NCI-H510A (cell line): ENCODE measurements around the gene LETM1.
"Not testable (repeated sequence)": the region's sequence is repeated elsewhere in the genome, so short reads cannot be mapped to it uniquely, and the experiment has no call there.

ENCODE experiments used
- DNase-seq: peaks from one replicate; lab custom pipeline; 2025; lab: John Stamatoyannopoulos, UW

Gene LETM1

DNA sequence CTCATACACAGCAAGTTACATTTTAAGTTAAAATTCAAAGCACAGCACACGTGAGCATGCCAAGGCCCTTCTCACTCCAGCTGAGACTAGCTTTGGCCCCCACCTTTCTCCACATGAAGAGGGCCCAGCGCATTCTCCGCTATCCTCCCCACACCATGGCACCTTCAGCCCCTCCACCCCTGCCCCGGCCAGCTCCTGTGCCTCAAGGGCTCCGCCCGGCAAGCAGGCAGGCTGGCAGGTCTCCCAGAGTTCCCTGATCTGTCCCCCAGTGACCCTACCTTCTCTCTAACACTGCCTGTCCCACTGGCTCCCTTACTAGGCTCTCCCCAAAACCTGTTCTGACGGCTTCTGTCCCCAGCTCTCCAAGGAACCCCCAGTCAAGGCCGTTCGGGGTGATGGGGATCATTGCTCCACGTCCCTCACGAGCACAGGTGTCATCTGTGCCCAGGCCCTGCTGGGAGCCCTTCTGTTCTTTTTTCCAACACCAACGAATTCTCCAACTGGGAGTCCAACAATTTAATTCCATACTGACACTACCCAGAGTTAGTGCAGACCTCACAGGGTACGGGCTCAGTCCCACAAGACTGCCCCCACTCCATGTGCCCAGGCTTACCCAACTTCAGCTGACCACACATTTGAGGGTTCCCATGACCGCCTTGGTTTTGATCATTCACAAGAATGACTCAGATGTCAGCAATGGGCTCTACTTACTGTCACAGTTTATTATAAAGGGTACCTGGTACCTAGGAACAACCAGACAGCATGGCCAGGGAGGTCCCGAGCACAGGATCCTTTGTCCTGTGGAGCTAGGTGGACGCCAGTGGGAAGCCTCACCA is 4.2 kb downstream of the LETM1 start:
- DNase-seq = no peak

DNA sequence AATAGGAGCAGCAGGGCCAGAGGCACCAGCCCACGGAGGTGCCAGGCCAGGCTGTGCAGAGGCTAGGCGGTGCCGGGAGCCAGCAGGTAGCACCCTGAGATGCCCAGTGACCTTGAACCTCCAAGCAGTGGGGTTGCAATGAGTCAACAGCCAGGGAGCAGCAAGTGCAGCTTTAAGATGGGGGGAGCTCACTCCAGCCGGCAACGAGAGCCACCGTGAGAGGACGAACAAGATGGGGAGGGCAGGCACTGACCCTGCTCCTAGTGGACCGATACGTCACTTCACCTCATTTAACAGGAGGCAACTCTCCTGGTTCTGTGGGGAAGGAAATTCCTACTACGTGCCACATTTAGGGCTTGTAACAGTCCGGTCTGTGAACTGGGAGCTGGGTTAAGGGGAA is 4.8 kb downstream of the LETM1 start:
- no peak for DNase-seq

GRCh38 chr4:1850276-1850675 is 5.7 kb downstream of the LETM1 start:
- no peak for DNase-seq

GRCh38 chr4:1846580-1846979 is 9.4 kb downstream of the LETM1 start:
- no peak for DNase-seq

- DNase-seq = not testable (repeated sequence)
Measured at GRCh38 chr4:1844618-1845017, 11.3 kb downstream of the LETM1 start.

DNA sequence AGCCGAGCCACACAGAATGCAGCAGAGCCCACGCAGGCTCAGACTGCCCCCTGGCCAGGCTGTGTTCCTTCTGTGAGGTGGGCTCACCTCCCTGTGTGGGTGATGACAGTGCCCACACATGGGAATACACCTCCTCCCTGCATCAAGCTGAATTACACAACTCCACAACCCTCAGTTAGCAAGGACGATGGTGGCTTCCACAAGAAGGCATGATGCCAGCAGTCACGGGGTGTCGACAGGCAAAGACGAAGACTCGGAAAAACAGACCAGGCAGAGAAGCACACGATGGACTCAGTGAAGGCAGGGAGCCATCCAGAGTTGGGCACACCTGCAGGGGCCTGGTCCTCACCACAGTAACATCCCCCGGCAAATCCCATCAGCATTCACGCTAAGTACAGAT is 12.1 kb downstream of the LETM1 start:
- no peak for DNase-seq

DNA sequence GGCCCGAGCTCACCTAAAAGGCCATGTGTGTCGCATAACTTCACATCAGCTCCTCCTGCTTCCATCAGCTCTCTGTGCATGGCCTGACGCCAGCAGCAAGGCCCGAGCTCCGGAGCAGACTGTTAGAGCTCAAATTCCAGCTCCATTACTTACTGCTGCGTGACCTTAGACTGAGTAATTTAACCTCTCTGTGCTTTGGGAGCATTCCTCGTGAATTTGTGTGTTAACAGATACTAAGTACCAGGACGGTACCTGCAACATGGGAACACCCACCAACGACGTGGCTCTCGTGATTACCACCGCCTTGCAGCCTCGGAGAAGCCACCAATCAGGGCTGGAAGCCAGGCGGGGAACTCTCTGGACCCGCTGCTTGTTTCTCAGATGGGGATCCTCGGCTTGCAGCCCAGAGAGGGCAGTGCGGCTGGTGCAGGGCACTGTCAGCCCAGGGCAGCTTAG is 12.9 kb downstream of the LETM1 start:
- DNase-seq = no peak

DNA sequence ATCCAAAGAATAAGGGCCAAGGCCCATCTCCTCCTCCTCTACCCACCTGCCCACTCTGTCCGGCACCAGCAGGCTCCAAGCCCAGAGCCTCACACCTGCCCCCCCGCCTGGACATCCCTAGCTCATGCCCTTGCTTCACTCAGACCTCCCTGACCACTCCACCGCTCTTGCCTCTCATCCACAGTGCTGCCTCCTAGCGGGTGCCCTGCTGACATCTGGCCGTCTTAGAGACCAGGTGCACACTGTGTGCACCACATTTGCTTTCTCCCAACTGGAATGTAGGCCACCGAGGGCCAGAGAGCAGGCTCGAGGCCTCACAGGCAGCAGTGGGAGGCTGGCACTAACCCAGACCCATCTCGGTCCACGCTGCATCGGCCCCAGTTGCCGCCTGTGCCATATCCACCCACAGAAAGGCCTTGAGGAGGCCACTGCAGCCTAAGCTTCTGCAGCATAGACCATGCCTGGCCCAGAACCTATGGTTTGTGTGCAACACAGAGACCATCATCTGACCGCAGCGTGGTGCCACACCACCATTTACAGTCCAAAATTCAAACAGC is 13.5 kb downstream of the LETM1 start:
- no peak for DNase-seq

- no peak for DNase-seq
Measured at GRCh38 chr4:1841887-1842210, 14.1 kb downstream of the LETM1 start.

- no peak for DNase-seq
Measured at GRCh38 chr4:1841201-1841886, 14.6 kb downstream of the LETM1 start.

DNA sequence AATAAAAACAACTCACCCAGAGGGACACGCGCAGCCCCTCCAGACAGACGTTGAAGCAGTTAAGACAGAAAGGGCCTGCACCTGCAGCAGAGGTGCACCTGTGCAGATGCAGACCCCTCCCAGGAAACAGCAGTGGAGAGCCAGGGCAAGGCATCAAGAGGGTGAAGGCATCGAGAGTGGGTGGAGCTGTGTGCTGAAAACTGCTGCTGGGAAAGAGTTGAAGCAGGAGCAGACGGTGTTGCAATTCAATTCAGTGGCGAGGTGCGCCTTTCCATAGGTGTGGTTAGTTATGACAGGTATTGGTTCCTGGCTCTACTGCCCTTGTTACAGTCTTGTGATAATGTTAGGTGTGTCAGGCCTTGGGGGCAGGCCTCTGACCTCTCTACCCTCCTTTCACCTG is 16.7 kb downstream of the LETM1 start:
- DNase-seq = no peak

GRCh38 chr4:1837069-1837468 is 18.9 kb downstream of the LETM1 start:
- no peak for DNase-seq

- no peak for DNase-seq
Measured at GRCh38 chr4:1836650-1837049, 19.3 kb downstream of the LETM1 start.

DNA sequence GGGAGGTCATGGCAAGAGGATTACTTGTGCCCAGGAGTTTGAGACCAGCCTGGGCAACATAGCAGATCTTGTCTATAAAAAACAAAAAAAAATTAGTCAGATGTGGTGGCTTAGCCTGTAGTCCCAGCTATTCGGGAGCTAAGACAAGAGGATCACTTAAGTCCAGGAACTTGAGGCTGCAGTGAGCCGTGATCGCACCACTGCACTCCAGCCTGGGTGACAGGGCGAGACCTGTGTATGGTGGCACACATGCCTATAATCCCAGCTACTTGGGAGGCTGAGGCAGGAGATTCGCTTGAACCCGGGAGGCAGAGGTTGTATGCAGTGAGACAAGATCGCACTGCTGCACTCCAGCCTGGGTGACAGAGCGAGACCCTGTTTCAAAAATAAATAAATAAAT is 20.1 kb downstream of the LETM1 start:
- DNase-seq = not testable (repeated sequence)

DNA sequence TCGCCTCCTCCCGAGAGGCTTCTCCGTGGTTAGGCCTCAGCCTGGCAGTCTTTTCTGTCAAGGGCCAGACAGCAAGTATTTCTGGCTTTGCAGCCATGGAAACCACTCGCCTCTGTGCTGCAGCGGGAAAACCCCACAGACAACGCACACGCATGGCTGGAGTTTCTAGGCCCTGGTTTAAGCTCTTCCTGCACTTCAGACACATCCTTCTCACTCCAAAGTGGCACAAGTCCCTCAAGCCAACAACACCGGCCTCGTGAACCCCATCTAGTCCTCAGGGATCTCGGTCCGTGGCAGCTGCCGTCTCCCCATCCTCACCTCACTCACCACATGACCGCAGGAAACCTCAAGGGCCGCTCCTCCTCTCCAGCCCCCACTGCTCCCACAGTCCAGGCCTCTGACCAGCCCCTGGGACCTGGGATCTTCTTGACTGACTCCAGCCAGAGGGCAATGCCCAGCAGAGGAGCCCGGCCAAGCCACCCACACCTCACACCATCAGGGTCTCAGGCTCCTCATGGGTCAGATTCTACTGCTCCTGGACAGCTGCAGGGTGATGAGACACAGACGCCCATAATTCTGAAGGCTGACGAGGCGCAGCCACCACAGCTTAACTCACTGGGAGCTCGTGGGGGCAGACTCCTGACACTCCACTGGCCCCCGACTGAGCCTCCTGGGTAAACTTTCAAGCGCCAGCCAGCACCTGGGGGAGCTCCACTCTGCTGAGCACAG is 21.7 kb downstream of the LETM1 start:
- DNase-seq = no peak

GRCh38 chr4:1833307-1834046 is 22.5 kb downstream of the LETM1 start:
- DNase-seq = no peak

- no peak for DNase-seq
Measured at GRCh38 chr4:1832690-1833089, 23.3 kb downstream of the LETM1 start.

- DNase-seq = no peak
Measured at GRCh38 chr4:1831331-1831730, 24.6 kb downstream of the LETM1 start.

DNA sequence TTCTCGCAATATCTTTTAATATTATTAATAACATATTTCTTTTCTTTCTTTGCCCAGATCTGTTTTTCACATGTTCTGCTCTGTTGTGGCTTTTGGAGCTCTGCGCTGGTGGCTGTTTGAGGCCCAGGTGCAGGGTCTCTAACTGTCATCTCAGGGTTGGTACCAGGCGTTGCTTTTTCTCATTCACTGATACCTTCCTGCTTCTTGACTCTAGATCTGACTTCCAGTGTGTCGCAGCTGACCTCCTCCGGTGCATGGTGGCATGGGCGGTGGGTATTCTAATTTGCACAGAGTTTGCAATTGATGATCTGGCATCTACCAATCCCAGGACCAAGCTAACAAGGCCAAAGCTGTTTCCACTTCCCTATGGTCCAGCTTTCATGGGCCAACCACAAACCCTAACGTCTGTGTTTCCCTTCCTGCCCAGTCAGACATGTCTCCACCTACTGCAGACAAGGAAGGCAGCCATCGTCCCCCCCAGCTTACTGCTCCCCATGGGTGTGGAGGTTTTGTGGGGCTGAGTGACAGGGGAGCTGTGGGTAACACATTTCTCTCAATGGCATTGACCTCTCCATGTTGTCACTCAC is 25.2 kb downstream of the LETM1 start:
- no peak for DNase-seq

DNA sequence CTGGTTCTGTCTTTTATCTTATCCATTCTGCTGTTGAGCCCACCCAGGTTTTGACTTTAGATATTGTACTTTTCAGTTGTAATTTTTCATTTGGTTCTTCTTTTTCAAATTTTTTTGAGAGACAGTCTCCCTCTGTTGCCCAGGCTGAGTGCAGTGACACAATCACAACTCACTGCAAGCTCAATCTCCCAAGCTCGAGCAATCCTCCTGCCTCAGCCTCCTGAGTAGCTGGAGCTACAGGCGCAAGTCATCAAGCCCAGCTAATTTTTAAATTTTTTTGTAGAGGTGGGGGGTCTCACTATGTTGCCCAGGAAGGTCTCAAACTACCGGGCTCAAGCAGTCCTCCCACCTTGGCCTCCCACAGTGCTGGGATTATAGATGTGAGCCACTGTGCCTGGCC is 25.7 kb downstream of the LETM1 start:
- DNase-seq = no peak

DNA sequence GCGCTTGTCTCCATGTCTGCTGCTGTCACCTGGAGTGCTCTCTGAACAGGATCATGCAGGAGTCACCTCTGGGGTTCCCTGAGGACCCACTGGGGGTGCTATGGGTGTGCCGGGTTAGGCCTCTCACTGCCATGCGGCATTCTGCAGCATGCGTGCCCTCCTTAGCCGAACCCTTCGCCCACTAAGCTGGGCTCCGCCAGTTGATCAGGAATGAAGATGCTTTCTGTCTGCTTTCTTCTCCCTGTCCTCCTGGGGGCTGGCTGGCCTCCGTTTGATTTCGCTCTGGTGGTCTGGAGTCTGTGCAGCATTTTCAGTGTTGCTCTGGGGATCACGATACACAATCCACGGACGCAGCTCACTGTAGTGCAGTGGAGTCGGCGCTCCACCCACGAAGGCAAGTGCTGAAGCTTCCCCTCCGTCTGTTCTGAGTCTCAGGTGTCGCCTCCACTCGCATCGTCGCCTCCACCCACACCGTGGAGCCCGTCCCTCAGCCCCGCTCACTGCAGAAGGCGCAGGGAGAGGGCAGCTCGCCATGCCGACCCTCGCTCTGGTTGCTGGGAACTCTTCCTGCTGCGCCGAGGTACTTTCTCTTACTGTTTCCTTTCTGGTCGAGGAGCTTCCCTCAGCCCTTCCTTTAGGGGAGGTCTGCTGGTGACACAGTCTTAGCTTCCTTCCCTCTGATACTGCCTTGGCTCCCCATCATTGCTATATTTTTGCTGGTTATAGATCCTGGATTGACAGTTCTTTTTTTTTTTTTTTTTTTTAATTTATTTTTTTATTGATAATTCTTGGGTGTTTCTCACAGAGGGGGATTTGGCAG is 29.2 kb downstream of the LETM1 start:
- no peak for DNase-seq
